Heart left ventricle (tissue), 16 donors: ENCODE results near the gene CDKL2. TPM values are rescaled to one million over a fixed set of nuclear protein-coding genes. Genes with fewer than 3 reads are reported as not detected.

ENCODE experiments used
- ATAC-seq, 4 donors: fragments of 200-7000 bp; cut with Tn5 transposase; one replicate each; pipeline ENCODE4 v1.9.1; 2020 to 2022; ENCODE audit warnings: moderate library complexity in 4 of 4, mild to moderate bottlenecking in 3 of 4, moderate number of reproducible peaks in 1 of 4
- DNase-seq, 5 donors: peaks; one replicate each; pipeline ENCODE4 v3.0.0-alpha.2; 2020
- H3K27ac ChIP-seq, 12 donors: fragments of 200-600 bp; sonication (generic) in 4 of 12; one replicate each; pipeline versions ENCODE4 v1.5.0 to v1.8.0; 2016 to 2022; ENCODE audit warnings: mild to moderate bottlenecking in 2 of 12
- H3K27me3 ChIP-seq, 9 donors: fragments of 200-600 bp; sonication (generic) in 2 of 9; one replicate each; pipeline versions ENCODE4 v1.5.1 to v1.8.0; 2016 to 2022; ENCODE audit warnings: mild to moderate bottlenecking in 3 of 9
- H3K36me3 ChIP-seq, 9 donors: fragments of 200-600 bp; sonication (generic) in 2 of 9; one replicate each; pipeline versions ENCODE4 v1.5.0 to v1.8.0; 2018 to 2022; ENCODE audit warnings: mild to moderate bottlenecking in 2 of 9
- H3K4me1 ChIP-seq, 12 donors: fragments of 200-600 bp; sonication (generic) in 4 of 12; one replicate each; pipeline versions ENCODE4 v1.5.0 to v1.8.0; 2016 to 2022; ENCODE audit warnings: mild to moderate bottlenecking in 3 of 12
- H3K4me3 ChIP-seq, 12 donors: fragments of 200-600 bp; sonication (generic) in 4 of 12; one replicate each; pipeline versions ENCODE4 v1.5.0 to v1.8.0; 2017 to 2022; ENCODE audit warnings: mild to moderate bottlenecking in 9 of 12, moderate library complexity in 4 of 12
- H3K9me3 ChIP-seq, 12 donors: fragments of 200-600 bp; sonication (generic) in 4 of 12; one replicate each; pipeline versions ENCODE4 v1.5.0 to v1.8.0; 2016 to 2022; ENCODE audit warnings: mild to moderate bottlenecking in 1 of 12
- POLR2A ChIP-seq, 2 donors: fragments of 450-650 bp; IDR thresholded peaks; one replicate each; pipeline ENCODE4 v1.6.1; 2017; ENCODE audit warnings: antibody characterized with exemption in 2 of 2, mild to moderate bottlenecking in 2 of 2, moderate library complexity in 2 of 2
- WGBS, 4 donors: extraction: QIAGEN DNeasy Blood & Tissue Kit in 2 of 4; methylation state at CpG; one replicate each; pipeline versions ENCODE4 v1.1.5 to v1.1.7; 2013 to 2018; 5-methylcytosine and 5-hydroxymethylcytosine counted together
- intact Hi-C, 10 donors: fragments of 100-400 bp; cut with DNase I; formaldehyde crosslinking; loops; one replicate each; pipeline versions ENCODE4 v1.11.1 to v1.14.2; 2022
- polyA plus RNA-seq, 2 donors: library from polyadenylated mRNA; stranded (reverse); fragments of 200-250 nt; gene quantifications; one replicate each; pipeline ENCODE4 v1.2.3, GENCODE V29; 2013
- total RNA-seq, 9 donors: library from RNA; depleted of rRNA in 2 of 9; stranded (reverse); fragments of >200 nt in 2 of 9; fragmentation: NEBNext Ultra II Directional in 3 of 9; extraction: Animal tissue kit (Norgen Biotek cat#: 25700) in 3 of 9; gene quantifications; one replicate each; pipeline versions ENCODE4 v1.1.0 to v1.2.4, GENCODE V29; 2016 to 2023
- TF ChIP-seq, protein P1 (sequence below), 12 donors: fragments of 200-600 bp; sonication (generic) in 4 of 12; IDR thresholded peaks; one replicate each; pipeline versions ENCODE4 v1.5.0 to v1.8.0; 2018 to 2022; ENCODE audit warnings: antibody characterized with exemption in 12 of 12, mild to moderate bottlenecking in 5 of 12
- donor health status: ischemic (EF 13 %, LVEDD 7.1; RV severe dilation, severe dysfunction).
- donor health status: healthy with polysubstance abuse.
- donor health status: DM: no; HTN: yes; CAD: no.
- donor health status: DM: no; HTN: no; CAD: no.
- donor health status: ischemic (EF 25% LVEDD 6.9; RV normal size, moderate dysfunction).
- donor health status: ischemic (EF 25% LVEDD 5.7; RV mildly dilated, moderate dysfunction).
- donor health status: healthy.
- donor health status: DM: yes; HTN: yes; CAD: no.
- donor health status: ischemic (EF 35%, LVEDD 5.7; RV mildly dilated, moderate dysfunction).
- donor health status: nonischemic (EF 11% LVEDD 7.7; RV severe dilation, severe dysfunction).
- donor health status: DM: yes; HTN: yes; CAD: no.
- donor health status: PGD.
- donor health status: ischemic (EF 29% LVEDD 5.4; RV normal size, mild dysfunction).
- donor health status: nonischemic (EF 23%, LVEDD 6.1; RV moderate dilation, normal function).

Gene CDKL2
- total and polyA plus RNA-seq, 11 donors = 0.04 to 1.1 (median 0.68) TPM; not detected in 5

DNA sequence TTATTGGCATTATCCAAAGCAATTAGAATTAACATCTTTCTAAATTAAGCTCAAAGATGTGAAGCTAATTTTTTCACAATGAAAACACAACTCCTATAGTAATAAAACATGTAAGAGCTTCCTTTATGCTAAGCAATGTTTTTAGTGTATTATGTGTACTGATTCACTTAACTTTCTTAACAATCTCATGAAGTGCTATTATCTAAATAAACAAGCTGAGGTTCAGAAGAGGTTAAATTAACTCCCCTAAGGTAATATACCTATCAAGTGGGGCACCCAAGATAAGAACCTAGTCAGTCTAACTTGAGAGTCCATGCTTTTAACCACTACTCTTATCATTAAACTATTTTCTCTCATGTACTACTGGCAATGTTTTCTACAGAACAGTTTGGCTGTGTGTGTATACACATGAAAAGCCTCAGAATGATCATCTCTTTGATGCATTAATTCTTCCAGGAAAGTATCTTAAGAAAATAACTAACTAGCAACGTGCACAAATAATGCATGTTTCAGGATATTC lies 29.2 kb upstream of the CDKL2 start:
- H3K9me3 ChIP-seq = no peaks in the 10 kb centered on the region
- H3K4me1 ChIP-seq = peaks cover 0 to 24% (median 3%) of the 10 kb centered on the region in 12 donors
- H3K27ac ChIP-seq = no peak overlapping the region
- TF ChIP-seq, protein P1, sequence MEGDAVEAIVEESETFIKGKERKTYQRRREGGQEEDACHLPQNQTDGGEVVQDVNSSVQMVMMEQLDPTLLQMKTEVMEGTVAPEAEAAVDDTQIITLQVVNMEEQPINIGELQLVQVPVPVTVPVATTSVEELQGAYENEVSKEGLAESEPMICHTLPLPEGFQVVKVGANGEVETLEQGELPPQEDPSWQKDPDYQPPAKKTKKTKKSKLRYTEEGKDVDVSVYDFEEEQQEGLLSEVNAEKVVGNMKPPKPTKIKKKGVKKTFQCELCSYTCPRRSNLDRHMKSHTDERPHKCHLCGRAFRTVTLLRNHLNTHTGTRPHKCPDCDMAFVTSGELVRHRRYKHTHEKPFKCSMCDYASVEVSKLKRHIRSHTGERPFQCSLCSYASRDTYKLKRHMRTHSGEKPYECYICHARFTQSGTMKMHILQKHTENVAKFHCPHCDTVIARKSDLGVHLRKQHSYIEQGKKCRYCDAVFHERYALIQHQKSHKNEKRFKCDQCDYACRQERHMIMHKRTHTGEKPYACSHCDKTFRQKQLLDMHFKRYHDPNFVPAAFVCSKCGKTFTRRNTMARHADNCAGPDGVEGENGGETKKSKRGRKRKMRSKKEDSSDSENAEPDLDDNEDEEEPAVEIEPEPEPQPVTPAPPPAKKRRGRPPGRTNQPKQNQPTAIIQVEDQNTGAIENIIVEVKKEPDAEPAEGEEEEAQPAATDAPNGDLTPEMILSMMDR (IDR thresholded peaks at IDR 0.05) = no peak
- TF ChIP-seq POLR2A (IDR thresholded peaks at IDR 0.05) = no peak
- H3K27me3 ChIP-seq = no peaks in the 10 kb centered on the region
- intact Hi-C loops = loop anchor here in 6 of 10 donors (5.0 to 10.0 kb wide), 4 partner anchors 63 to 155 kb away; partner anchors contain the start of gene USO1 (in 1 of the 6)
- no peak overlapping the region for H3K4me3 ChIP-seq
- H3K36me3 ChIP-seq = peaks cover 0 to 74% (median 68%) of the 10 kb centered on the region in 9 donors
- WGBS, 4 donors = 44 to 53% (median 50%) methylated on average over 1 of the region's 1 CpG
- DNase-seq = no peak
- ATAC-seq = no peak

DNA sequence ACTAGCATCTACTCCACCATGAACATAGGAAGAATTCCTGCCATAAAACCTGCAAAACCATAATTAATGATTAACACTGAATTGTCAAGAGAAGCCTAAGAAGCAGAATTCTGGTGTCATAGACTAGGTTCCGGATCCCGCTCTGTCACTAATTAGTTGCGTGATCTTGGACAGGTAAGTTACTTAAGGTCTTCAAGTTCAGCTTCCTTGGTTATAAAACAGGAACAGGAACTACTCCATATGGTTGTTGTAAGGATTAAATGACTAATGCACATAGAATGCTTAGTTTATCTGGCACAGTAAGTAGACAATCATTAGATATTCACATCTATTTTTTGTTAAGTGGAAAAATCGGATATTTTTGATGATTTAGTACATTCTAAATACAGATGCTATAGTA lies 28.5 kb upstream of the CDKL2 start:
- Histone ChIP-seq H3K36me3 (peaks cover 0 to 81% (median 75%) of the 10 kb centered on the region in 9 donors), H3K9me3 (no peaks in the 10 kb centered on the region), H3K27me3 (no peaks in the 10 kb centered on the region), H3K4me1 (peaks cover 0 to 24% (median 3%) of the 10 kb centered on the region in 12 donors), H3K27ac (no peak overlapping the region), H3K4me3 (no peak overlapping the region)
- WGBS, 4 donors = 82 to 87% (median 83%) methylated on average over 4 of the region's 4 CpGs
- intact Hi-C loops = loop anchor here in 6 of 10 donors (5.0 to 10.0 kb wide), 4 partner anchors 63 to 156 kb away; partner anchors contain the start of gene USO1 (in 1 of the 6)
- no peak for ATAC-seq
- DNase-seq = no peak
- TF ChIP-seq, protein P1 (IDR thresholded peaks at IDR 0.05) = no peak
- no peak for TF ChIP-seq POLR2A (IDR thresholded peaks at IDR 0.05)

DNA sequence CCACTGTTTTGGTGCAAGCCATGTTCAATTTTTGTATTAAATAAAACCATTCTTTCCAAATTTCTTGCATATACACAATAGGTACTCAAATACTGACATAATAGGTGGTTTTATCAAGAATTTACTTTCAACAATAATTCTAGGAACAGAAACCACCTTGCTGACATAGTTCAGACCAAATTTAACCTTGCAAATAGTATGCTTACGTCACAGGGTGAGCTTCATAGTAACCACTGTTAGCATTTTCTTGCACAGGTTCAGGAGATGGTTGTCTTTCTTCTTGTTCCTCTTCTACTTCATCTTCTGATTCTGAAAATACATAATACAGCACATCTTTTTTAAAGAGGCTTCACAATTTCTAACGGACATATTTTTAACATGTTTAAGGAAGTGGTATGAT lies 25.2 kb upstream of the CDKL2 start:
- intact Hi-C loops = loop anchor here in 6 of 10 donors (5.0 to 10.0 kb wide), 4 partner anchors 67 to 159 kb away; partner anchors contain the start of gene USO1 (in 1 of the 6)

DNA sequence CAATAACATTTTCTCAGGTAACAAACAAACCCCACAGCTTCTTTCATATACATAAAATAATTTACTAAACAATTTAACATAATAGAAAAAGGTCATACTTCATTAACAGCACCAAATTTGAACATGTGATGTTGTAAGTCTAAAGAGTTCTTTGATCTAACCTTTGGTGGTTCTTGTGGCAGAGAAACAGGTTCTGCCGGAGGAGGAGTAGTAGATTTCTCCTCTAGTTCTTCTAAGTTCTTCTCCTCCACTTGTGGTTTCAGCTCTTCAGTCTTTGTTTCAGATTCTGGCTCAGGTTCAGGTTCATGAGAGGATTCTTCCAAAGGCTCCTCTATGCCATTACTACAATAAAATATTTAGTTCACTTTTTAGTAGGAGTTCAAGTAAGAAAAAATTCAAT lies 24.6 kb upstream of the CDKL2 start:
- intact Hi-C loops = loop anchor here in 7 of 10 donors (5.0 to 10.0 kb wide), 4 partner anchors 67 to 160 kb away; partner anchors contain the start of gene USO1 (in 2 of the 7)
- no peaks in the 10 kb centered on the region for H3K9me3 ChIP-seq
- H3K27me3 ChIP-seq = no peaks in the 10 kb centered on the region
- H3K36me3 ChIP-seq = peaks cover 0 to 100% (median 95%) of the 10 kb centered on the region in 9 donors
- H3K27ac ChIP-seq = no peak overlapping the region
- TF ChIP-seq POLR2A (IDR thresholded peaks at IDR 0.05) = no peak
- TF ChIP-seq, protein P1 (IDR thresholded peaks at IDR 0.05) = no peak
- DNase-seq (no peak), ATAC-seq (no peak)
- peaks cover 0 to 11% (median 3%) of the 10 kb centered on the region in 12 donors for H3K4me1 ChIP-seq
- no peak overlapping the region for H3K4me3 ChIP-seq
- 70 to 95% (median 91%) methylated on average over 1 of the region's 1 CpG for WGBS, 4 donors

More for the DNA sequence above, 25.2 kb upstream of the CDKL2 start:
- no peak overlapping the region for H3K4me3 ChIP-seq
- no peaks in the 10 kb centered on the region for H3K9me3 ChIP-seq
- WGBS, 4 donors = 79 to 89% (median 87%) methylated on average over 2 of the region's 2 CpGs
- ATAC-seq (no peak), DNase-seq (no peak)
- H3K27me3 ChIP-seq = no peaks in the 10 kb centered on the region
- peaks cover 0 to 15% (median 3%) of the 10 kb centered on the region in 12 donors for H3K4me1 ChIP-seq
- H3K36me3 ChIP-seq = peaks cover 0 to 100% (median 96%) of the 10 kb centered on the region in 9 donors
- TF ChIP-seq POLR2A (IDR thresholded peaks at IDR 0.05) = no peak
- H3K27ac ChIP-seq = no peak overlapping the region
